GM21528 (cell line): ENCODE measurements around the gene PNLIPRP2.

Source experiments
- ATAC-seq: cut with Tn5 transposase; IDR thresholded peaks from one replicate; pipeline ENCODE4 v1.9.1; 2021; ENCODE audit warnings: mild to moderate bottlenecking, moderate library complexity; ENCODE audit not compliant: unreplicated experiment, low FRiP score

The PNLIPRP2 gene

DNA sequence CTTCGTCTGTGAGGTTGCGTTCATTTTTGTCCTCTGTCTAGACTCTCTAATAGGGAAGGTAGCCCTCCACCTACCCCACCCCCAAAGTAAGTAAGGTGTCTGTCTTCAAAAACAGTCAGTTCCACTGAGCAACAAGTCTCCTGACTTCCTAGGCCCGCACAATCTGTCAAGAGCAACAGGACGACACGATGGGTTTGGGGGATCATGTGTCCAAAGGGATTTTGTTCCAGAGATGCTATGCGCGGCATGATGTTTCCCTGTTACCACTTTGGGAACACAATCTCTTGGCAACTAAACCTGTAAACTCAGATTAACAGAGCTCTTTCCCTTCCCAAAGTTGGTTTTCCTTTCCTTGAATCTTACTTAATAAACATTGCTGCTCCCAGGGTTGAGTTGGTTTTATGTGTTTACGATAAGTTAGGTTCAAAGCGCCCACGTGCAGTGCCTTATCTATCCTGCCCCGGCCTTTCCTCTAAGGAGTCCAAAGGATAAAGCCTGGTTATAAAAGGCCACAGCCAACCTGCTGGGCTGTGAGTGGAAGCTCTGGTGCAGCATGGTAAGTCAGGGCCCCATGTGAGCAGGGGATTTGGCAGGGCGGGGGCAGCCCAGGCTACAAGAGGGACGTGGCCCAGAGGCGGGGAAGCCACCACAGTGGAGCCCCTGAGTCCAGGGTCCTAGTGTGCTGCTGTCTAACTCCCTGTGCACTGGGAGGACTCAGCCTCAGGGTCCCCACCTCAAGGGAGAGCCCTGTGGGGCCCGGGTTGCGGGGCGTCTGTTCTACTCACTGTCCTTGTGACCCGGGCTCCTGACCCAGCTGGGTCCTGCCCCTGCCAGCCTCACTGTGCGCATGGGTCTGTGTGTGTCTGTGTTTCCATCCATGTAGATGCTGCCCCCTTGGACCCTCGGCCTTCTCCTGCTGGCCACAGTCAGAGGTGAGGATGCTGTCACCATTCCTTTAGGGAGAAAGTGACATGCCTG, at the start of gene PNLIPRP2:
Gene PNLIPRP2, plus strand, starts transcription at position 531 of the 978 bp plus-strand sequence.
- no peak for ATAC-seq

DNA sequence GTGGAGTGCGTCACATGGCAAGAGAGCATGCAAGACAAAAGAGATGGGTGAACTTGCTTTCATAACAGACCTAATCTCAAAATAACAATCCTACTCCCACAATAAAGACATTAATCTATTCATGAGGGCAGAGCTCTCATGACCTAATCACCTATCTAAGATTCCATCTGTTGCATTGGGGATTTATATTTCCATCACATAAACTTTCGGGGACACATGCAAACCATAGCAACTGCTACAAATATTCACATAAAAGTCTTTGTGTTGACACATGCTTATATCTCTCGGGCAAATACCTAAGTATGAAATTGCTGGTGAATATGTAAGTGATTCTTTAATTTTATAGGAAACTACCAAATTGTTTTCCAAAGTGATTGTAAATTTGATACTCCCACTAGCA, 46.0 kb upstream of the PNLIPRP2 start:
- no peak for ATAC-seq

DNA sequence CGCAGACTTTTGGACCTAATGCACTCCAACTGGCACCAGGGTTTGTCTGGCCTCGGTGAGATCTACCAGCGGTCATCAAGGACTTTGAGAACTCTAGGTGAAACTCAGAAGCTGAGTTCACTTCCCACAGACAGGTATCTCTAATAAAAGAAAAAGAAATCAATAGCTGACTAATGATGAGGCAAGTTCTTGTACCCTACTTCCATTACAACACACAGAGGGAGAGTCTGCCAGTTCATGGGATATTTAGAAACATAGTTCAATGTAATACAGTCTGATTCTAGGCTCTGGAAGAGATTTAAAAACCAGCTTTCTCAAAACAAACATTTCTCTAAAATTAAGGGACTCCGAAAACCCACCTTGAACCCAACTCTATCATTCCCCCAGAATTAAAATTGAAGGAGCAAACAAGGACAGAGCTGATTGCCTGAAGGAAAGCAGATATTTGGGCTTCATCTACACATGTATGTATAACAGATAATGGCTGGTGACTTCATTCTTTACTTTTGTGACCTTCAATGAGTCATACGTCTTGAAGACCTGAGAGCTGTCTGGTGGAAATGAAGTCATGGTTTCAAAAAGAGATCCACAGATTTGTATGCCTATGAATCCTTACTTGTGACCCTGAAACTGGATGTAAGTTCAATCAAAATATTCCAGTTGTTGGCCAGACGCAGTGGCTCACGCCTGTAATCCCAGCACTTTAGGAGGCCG, 32.7 kb upstream of the PNLIPRP2 start:
- ATAC-seq = no peak

DNA sequence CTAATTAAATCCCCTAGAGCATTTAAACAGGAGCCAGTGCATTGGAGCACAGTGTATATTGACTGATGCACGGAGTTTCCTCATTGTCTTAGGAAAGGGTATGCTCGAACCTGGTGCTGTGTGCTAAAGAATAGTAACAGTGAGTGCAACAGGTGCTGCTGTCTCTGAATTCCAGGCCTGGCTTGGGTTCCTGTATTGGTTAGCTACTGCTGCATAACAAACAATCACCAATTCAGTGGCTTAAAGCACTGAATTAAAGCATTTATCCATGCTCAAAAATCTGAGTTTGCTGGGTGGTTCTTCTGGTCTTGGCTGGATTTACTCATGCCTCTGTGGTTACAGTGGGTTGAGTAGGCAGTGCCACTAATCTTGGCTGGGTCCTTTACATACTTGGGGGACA, 31.8 kb upstream of the PNLIPRP2 start:
- ATAC-seq = no peak

DNA sequence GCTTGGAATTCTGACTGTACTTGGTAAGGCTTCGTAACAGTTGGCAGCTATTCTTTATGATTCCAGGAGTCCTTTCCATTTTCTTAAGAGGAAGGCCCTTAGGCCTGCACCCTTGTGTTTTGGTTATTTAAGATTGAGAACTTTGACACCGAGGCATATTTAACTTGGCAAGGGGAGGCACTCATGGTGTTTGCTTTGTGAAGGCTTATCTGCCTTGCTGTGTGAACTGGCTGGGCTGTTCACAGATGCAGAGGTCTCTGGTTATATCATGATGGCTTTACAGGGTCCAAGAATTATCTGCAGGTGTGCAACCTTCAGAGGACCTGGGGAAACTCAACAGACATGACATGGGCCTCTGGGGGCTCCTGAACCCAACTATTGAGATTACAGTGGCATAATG, 30.8 kb upstream of the PNLIPRP2 start:
- no peak for ATAC-seq

DNA sequence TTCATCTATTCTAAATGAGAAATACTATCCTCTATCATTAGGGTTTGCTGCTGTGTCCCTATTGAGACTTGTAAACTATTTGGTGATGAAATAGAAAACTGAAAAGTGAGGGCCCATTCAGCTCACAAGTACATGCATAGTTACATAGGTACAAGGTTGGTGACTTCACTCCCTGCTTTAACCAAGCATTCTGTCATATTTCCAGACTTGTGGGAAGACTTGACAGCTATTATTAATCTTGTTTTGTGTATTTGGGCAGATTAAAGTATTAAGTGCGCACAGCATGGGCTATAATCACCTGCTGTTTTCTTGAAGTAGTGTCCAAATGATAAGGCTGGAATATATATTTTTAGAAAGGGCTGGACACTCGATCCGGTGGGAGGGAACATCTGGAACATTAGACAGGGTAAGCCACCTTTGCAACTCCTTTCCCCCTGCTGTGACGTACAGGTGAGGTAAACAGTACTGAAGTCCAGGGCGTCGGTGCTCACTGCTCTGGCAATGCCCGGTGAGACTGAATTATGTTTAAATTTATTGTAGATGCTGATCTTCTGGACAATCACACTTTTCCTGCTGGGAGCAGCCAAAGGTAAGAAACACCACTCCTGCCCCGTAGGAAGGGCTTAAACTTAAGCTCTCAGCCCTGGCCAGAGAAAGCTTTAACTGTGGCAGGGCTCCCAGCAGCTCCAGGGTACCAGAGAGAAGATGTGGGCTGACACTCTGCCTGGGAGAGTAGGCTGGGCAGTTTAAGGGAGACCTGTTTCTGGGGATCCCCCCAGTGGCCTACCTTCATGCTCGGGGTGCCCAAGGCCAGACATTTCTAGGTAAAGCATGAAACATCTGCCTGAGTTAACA, 29.9 kb upstream of the PNLIPRP2 start, which contains the start of gene PNLIPRP1:
Gene PNLIPRP1, plus strand, starts transcription at position 370 of the 855 bp plus-strand sequence. Its CDS starts 171 bp downstream, at position 541.
- no peak for ATAC-seq

DNA sequence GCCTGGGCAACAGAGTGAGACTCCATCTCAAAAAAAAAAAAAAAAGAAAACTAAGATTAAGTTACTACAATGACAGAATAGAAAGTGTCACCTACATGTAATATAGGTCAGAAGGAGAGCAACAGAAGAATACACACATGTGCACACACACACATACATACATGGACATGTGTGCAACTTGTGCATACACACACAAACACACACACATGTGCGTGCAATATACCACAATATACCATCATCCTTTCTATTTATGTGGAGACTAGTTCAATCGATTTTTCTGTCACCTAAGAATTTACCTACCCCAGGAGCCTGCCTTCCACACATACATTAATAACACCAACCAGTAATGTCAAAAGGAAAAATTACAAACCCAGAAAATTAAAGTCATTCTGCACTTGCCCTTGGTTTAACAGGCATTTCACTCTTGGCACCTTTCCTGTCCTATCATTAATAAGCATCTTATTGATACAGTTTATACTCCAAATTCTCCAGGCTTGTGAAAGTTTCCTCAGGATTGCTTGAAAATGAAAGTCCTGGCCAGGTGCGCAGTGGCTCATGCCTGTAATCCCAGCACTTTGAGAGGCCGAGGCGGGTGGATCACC, 27.5 kb upstream of the PNLIPRP2 start:
- no peak for ATAC-seq

DNA sequence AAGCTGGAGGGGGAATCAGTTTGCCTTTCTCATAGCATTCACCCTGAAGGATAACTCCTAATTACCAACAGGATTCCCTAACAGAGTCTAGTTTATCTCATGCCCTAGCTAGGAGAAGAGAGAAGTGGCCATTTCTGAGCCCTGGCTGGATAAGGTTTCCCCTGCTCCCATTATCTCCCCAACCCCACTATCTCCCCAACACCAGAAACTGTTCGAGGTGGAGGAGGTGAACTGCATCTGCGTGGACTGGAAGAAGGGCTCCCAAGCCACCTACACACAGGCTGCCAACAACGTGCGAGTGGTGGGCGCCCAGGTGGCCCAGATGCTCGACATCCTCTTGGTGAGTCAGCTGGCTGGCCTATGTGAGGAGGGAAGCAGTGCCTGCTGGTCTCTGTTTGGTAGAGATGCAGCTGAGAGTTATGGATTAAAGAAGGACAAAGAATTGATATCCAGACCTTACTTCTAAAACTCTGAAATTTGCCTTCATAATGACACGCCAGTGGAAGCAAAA, 26.2 kb upstream of the PNLIPRP2 start:
- ATAC-seq = no peak

DNA sequence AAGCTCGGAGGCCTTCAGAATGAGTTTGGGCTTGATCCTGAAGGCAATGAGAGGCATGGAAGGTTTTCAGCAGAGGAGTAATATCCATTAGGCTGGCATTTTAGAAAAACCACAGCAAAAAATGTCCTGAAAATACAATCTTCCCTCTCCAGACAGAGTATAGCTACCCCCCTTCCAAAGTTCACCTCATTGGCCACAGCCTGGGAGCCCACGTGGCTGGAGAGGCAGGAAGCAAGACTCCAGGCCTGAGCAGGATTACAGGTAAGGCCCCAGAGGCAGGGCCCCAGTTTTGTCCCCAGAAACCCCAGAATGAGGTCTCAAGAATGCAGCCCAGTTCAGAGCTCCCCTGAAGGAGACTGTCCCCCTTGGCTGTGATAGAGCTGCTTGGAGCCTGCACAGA, 24.7 kb upstream of the PNLIPRP2 start:
- ATAC-seq = no peak

DNA sequence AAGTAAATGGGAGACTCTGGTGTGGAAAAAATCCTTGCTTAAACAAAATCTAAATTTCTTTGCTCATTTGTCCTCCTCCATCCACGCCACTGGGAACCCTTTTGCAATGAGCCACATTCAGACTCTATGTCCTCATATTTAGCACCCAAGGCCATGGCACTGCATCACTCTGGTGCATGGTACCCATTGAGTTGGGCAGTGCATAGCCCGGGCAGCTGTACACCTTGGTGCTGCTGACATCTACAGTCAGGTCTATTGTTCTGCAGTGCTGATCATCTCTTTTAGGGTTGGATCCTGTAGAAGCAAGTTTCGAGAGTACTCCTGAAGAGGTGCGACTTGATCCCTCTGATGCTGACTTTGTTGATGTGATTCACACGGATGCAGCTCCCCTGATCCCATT, 23.2 kb upstream of the PNLIPRP2 start:
- ATAC-seq = no peak

DNA sequence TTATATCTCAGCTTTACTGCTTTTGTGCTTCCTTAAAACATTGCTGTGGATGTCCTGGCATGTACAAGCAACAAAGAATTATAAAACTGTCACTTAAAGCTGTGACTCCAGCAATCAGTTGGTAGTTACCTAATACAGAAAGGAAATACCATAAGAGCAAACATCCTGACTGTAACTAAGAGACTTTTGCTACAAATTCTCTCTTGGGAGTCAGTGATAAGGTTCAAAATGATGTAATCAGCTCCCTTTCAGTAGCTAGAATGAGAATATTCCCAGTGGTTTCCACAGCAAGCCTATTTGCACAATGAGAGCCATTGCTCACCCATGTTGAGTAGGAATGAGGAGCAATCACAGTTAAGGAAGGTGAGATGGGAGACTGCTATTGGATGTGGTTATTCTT, 22.4 kb upstream of the PNLIPRP2 start:
- ATAC-seq = no peak

DNA sequence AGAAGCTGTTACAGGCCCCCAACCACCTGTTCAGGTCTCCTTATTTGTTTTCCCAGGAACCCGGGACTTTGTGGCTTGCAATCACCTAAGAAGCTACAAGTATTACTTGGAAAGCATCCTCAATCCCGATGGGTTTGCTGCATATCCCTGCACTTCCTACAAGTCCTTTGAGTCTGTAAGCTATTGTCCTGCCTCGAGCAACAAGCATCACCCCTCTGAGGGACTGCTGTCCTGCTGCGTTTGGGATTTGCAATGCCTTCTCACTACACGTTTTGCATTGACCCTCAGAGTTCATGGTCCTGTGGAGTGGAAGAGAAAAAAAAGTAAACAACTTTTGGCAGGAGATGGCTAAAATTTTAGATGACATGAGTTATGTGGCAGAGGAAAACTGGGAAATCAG, 20.8 kb upstream of the PNLIPRP2 start:
- ATAC-seq = no peak

DNA sequence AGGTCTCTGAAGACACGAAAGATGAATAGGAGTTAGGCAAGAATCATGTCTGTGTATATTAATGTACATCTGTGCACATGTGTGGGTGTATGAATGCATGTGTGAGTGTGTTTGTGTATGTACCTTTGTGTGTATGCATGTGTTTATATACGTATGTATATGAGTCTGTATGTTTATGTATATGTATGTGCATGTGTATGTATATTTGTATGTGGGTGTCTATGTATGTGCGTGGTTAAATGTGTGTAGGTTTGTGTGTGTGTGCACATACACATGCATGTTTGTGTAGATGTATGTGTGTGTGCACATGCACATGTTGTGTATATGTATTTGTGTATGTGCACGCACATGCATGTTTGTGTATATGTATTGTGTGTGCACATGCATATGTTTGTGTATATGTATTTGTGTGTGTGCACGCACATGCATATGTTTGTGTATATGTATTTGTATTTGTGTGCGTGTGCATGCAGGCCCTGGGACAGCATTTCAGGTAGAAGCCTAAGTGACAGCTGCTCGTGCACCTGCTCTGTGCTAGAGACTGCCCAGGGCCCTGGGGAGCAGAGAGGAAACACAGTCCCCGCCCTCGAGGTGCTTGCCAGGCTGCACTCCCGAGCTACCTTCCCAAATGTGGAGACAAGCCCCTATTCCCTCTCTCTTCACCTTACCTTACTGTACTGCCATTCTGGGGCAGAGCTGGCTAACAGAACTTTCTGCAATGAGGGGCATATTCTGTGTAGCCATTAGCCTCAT, 17.9 kb upstream of the PNLIPRP2 start:
- ATAC-seq = no peak

DNA sequence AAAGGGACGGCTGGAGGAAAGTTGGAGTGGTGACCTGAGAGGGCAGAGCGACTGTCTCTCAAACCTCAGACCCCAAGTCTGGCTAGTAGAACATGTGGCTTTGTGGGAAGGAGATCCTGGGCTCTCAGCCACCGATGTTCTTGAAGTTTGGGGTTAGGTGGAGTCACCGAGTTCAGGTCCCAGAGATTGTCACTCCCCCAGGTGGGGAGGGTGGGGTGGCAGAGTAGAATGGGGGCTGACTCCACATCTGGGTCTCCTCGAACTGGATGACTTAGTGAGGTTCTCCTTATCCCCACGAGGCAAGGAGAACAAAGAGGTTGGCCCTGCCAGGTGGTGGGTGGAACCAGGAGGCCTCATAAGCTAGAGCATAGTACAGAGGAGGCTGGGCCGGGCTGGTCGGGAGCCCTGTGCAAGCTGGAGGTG, 14.7 kb upstream of the PNLIPRP2 start:
- no peak for ATAC-seq

DNA sequence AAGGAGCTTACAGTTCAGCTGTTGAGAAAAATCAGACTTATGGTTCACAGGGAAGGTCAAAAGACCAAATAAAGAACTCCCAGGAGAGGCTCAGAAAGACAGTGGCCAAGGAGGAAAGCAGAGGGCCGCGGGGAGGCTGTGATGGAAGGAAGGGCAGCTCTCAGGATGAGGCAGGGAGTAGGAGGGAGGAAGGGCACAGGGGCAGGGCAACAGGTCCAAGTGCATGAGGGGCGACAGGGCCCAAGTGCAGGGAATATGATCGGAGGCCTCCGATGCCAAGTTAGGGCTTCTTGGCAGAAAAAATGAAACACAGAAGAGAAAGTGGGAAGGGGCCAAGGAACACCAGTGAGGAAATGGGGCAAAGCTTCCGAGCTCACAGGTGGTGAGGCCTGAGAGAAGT, 13.4 kb upstream of the PNLIPRP2 start:
- no peak for ATAC-seq

DNA sequence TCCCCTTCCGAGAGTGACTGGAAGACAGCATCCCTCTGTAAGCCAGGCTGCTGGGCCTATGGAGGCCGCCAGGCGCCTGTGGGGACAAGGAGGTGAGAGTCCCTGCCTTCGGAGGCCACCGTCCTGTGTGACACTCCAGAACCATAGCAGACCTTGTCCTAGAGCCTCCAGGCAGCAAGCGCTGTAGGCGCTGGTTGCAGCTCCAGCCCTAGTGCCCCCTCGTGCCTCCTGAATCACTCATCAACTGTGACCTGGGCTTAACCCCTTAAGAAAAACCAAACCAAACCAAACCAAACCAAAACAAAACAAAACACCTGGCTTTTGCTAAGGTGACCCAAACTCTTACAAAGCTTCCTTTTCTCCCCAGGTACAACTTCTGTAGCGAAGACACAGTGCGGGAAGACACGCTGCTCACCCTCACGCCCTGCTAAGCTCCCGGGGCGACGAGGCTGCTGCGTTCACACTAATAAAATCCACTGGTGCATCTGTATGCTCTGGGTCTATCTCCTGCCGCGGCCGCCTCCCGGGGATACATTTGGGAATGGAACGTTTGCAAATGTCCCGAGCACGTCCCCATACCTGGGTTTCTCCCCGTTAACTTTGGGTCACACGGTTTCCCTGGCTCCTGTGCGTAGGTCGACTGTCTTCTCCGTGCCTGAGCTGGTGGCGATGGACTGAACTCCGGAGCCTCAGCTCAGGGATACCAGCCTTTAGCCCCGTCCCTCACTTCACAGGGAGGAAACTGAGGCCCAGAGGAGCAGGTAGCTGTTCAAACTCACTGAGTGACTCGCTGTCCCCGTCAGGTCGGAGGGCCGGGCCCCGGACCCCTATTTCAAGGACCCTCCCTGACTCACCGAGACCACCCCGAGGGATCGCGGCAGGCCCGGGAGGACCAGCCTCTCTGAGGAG, 11.8 kb upstream of the PNLIPRP2 start:
- no peak for ATAC-seq

DNA sequence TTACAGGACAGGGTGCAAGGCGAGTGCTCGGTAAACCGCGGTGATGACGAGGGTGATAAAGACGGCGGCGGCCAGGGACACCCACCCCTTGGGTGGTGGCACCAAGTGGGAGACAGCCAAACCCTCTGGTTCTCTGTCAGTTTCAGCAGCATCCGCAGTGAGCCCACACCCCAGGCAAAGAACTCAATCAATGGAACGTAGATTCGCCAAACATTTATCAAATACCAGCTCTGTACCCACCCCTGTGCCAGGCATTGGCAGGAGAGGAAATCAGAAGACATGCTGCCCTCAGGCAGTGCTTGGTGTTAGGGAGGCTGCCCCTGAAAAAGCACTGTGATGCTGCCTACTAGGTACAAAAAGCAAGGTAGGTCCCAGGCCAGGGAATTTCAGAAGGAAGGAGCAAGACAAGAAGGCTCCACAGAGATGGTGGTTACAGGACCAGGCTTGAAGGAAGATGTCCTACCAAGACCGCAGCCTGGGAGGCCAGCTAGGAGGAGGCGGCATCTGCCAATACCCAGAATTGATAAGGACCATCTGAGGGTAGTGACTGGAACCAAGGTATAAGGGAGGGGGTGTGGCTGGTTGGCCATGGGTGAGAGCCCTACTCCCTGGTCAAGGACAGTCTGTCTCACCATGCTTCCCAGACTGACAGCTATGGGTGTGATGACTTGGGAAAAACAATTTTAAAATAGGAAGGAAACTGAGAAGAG, 10.2 kb upstream of the PNLIPRP2 start:
- no peak for ATAC-seq

DNA sequence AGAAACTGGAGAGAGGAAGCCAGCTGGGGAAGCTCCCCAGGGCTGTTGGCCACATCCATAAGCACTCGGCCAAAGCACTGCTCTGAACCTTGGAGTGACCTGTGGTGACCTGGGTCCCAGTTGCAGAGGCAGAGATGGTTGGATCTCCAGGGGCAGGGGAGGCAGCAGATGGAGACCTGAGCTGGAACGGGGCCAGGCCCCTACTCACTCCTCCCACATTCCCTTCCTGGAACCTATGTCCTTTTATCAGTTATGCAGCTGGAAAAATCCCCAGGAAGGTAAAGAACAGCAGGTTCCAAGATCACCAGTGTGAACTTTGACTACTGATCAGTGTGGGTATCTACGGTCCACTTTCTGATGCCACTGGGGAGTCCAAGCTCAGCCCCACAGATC, 9.6 kb upstream of the PNLIPRP2 start:
- ATAC-seq = no peak
